SU-DHL-6 (cell line): Measurements from ENCODE around the gene PLEKHA6.

Source experiments
- CTCF ChIP-seq: fragments of 200-600 bp; sonication (generic); IDR thresholded peaks from one replicate; pipeline ENCODE4 v1.5.1; 2017; ENCODE audit warnings: antibody characterized with exemption, mild to moderate bottlenecking, low read length, moderate library complexity; ENCODE audit not compliant: insufficient read depth, poor library complexity, severe bottlenecking
- EZH2phosphoT487 ChIP-seq: fragments of 200-600 bp; sonication (generic), shearing (Covaris generic); conservative IDR thresholded peaks from 2 replicates; pipeline ENCODE4 v1.6.1; 2018; ENCODE audit warnings: mild to moderate bottlenecking, antibody characterized with exemption, low read length, moderate library complexity, mixed read lengths

DNA sequence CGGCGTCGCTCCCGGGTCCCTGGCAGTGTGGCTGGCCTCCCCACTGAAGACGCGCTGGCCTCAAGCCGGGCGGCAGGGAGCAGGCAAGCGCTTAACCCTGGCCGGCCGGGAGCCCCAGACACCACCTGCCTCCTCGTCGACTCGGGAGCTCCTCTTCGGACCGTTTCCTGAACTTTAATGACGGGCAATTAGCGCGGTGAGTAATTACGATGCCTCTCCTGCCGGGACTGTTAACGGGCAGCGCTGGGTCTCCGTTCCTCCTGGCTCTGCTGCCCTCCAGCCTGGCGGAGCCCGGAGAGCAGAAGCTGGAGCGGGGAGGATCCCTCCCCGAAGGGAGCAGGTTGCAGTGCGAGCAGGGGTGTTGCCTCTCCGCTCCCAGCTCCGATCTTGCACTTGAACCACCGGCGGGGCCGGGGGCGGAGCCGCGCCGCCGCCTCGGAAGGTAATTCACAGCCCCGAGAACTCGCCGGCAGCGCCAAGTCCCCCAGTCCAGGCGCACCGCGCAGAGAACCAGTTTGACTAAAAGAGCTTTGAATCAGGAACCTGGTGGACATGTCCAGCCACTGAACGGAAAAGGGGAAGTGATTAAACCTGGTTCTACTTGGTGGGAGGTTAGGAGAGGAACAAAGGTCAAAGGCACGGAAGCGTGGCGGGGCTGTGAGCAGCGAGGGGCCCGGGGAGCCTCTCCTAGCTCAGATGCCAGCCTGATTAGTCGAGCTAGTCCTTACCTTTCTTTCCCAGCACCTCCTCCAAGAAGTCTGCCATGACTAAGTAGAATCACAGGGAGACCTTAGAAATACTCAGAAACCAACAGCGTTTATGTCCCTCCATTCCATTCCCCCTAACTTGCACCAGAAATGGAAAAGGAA is 18.3 kb upstream of the PLEKHA6 start:
- TF ChIP-seq CTCF (no peak), EZH2phosphoT487 (no peak)
